Stimulated activated CD8-positive, alpha-beta memory T cell treated with anti-CD3 and anti-CD28 coated beads, Interleukin-4, amount 100 ng/mL, for 1 hour (primary cell): ENCODE results near the gene FLRT1.

ENCODE experiments used
- DNase-seq, 2 donors: peaks; one replicate each; pipeline ENCODE4 v3.0.0-alpha.2; 2020; ENCODE audit warnings: low read depth in 2 of 2, low spot score in 1 of 2

Gene FLRT1

DNA sequence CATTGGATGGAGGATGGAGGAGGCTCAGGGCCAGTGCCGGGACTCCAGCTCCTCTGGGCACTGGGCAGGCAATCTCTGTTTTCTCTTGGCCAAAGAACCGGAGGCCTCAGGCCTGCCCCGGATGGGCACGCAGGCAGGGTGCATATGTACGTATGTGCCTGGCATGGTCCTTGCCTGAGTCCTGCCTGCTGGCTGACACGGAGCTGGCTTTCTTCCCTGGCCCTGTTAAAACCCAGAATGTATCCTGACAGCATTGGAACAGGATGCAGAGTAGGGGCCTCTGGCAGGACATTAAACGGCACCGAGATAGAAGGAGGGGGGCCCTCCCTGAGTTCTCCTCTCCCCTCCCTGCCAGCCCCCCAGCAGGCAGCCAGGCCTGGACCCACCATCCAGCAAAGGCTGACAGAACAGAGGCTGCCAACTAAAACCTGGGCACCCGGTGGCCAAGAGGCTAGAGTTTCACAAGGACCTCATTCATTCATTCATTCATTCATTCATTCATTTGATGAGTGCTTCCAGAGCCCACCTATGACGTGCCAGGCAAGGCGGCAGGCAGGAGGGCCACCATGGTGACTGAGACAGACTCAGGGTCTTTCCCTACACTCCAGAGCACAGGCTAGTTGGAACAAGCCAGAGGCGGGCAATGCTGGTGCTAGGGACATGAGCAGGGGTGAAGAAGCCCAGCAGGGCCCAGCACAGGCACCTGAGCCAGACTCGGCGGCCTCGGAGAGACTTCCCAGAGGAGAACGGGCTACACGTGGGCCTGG lies 28.8 kb downstream of the FLRT1 start:
- DNase-seq: no peak

DNA sequence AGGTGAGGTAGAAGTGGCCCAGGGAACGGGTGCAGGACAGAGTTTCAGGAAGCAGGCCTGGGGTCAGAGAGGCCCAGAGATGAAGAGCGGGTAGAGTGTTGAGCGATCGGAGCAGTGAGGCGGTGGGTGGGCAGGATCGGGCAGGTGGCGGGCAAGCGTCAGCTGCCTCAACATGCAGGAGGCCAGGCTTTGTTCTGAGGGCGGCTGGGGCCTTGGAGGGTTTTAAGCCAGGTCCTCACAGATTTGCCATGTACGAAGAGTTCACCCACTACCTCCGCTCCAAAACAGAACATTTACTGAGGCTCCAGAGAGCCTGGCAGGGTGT lies 29.4 kb downstream of the FLRT1 start:
- no peak for DNase-seq

DNA sequence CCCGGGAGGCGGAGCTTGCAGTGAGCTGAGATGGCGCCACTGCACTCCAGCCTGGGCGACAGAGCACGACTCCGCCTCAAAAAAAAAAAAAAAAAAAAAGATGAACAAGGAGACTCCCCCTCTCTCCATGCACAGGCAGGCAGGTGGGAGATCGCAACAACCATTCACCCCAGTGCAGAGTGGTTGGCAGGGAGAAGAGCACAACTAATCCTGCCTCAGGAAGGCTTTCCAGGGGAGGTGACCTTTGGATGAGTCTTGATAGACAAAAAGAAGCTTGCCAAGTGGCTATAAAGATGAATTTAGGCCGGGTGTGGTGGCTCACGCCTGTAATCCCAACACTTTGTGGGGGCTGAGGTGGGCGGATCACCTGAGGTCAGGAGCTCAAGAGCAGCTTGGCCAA lies 30.0 kb downstream of the FLRT1 start:
- DNase-seq: no peak

DNA sequence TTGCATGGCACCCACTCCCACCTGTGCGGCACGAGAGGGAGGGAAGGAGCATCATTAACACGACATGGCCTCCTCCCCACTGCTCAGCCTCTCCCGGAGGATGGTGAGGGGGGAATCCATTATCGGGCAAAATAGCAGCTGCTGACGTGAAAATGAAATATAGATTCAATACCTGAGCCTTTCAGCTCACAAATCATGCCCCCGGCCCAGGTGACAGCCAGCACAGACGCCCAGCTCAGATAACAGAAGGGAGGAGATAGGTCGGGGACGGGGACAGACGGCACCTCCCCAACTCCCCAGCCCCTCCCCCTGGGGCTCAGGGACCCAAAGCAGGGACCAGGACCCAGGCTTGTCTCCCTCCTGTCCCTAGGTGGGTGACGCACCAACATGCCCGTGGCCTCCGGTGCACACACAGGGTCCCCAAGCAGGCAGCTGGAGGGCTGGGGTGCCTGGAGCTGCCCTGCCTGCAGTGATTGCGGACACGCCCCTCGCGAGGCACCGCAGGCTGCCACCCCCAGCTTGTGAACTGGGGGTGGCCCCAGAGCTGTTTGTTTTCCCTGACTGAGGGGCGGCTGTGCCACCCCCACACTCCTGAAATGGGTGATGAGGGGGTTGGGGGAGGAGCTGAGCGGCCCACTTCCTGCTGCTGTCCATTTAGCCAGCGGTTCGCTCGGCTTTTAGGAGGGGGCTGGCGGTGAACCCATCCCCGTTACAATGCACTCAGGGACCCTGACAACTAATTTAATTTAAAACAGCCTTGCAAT lies 31.7 kb downstream of the FLRT1 start:
- DNase-seq: no peak

DNA sequence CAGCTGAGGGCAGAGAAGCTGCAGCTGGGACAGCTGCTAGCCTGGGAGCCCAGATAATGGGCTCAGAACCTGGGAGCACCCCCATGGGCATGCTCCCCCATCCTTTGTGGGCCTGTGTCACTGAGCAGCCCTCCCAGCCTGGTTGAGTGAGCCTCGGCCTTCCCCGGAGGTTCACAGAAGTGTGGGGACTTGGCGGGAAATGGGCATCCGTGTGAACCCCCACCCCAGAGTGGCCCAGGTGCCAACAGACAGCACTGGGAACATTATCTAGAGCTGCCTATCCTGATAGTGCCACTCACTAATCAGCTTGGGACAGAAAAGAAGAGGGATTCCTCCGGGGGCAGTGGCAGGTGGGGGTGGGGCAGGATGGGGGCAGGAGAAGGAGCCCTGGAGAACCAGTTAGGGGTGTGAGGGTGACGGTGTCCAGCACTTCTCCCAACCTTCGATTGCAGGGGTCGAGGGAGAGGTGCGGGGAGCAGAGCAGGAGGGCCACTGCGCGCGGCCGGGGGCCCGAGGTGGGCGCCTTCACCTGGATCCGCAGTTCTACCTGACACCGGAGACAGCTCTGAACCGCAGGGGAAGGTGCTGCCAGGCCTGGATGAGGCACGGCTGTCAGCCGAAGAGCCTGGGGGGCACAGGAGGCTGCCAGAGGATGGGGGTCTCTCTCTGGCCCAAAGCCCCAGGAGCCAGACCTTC lies 33.1 kb downstream of the FLRT1 start:
- no peak for DNase-seq

DNA sequence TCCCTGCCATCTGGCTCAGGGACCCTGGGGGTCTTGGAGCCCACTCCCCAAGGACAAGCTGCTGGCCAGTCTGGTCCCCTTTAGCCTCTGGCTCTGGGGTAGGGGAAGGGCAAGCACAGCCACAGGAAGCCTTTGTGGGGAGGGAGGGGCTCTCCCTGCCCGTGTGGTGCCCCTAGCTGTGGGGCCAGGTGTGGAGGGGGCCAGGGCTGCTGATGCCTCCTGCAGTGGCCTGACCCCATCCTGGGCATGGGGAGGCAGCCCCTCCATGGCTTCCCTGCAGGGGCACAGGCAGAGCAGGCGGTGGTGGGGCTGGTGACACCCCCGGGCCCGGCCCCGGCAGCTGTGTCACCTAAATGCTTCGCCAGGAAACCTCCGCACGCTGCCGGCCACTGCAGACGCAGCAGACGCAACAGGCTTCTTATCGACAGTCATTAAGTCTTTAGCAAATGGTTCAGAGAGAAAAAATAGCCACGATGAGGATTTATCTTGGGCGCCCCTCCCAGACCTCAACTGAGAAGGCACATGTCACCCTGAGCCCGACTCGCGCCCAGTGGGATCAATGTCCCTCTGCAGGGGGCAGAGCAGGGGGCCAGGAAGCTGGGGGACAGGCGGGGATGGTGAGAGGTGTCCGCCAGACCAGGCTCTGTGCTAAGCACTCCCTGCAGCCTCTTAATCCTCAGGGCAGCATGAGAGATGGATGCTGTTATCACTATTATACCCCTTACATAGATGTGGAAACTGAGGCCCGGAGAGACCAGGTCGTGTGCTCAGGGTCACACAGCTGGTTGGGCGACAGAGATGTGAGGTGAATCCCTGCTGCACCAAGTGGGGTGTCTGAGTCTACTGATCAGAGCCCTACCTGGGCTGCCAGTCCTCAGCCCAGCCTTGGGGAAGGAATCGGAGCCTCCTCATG lies 33.9 kb downstream of the FLRT1 start:
- no peak for DNase-seq

DNA sequence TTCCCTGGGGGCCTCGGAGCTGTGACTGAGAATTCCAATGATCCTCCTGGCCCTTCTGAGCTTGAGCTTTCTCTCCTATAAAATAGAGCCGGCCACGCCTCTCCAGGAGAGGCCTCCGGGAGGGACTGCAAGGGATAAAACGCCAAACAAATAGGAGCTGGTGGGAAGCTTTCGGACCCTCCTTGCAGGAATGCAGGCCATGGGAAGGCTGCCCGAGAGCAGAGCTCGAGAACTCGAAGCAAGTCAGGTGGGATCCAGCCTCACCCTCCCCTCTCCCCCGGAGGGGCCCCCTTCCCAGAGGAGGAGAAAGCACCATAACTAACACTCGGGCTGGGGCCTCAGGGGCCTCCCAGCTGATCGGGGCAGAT lies 34.6 kb downstream of the FLRT1 start:
- no peak for DNase-seq

DNA sequence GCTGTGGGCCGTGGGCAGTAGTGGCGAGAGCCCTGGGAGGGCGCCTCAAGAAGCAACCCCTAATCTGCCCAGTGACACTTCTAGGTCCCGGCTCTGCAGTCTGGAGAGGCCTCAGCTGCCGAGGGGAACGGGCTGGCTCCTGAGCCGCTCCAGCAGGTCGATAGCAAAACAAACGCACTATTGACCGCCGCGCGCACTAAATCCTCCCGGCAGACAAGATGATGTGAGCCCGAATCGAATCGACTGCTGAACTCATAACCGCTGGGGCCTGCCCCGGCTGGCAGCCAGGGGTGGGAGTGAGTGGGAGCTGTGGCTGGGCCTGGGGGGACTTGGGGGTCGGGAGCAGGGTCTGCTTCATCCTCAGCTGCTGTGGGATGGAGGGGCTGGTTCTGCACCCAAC lies 36.1 kb downstream of the FLRT1 start:
- DNase-seq: no peak

DNA sequence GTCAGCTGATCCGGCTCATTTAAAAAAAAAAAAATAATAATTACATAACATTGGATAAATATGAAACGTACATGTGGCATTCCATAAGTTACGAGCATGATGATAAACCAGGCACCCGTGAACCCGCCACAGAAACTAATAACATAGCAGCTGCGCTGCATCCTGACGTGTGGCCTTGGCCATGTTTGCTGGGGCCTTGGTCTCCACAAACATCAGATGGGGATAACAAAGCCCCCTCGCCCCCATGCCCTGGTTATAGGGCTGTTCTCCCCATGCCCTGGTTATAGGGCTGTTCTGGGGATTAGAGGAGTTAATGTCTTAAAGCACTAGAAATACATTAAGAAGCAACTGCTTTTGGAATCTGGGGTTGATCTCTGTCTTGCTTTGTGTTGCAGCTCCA lies 36.7 kb downstream of the FLRT1 start:
- DNase-seq: no peak

DNA sequence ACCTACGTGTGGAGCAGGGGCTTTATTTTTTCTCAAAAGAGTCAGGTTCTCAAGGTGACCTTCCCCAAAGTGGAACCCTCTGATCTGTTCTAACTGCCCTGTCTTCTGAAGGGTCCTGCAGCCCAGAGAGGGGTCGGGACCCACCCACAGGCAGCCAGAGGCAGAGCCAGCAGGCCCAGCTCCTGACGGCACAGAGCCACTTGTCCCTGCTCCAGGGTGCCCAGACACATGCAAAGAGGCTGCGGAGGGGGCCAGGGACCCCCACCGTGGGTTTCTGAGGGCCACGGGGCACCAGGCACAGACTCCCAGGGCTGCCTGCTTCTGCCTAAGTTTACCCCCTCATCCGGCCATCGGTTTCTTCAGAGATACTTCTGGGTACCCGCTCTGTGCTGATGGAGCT lies 37.1 kb downstream of the FLRT1 start:
- DNase-seq: no peak

DNA sequence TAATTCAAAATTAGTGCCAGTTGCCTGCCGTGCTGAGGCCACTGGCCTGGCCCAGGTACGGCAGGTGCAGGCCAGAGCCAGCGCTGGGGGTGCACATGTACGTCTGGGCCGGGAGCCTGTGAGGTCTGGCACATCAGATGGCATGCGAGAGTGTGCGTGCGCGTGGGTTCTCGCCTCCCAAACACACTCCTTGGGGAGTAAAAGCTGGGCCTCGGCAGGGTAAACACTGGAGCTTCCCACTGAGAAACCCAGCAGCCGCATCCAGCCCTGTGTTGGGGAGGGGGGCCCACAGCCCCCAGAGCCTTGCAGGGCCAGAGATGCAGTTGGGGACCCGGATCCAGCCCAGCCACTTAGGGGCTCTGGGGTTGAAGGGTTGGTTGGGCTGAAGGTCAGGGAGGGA lies 37.8 kb downstream of the FLRT1 start:
- DNase-seq: no peak

DNA sequence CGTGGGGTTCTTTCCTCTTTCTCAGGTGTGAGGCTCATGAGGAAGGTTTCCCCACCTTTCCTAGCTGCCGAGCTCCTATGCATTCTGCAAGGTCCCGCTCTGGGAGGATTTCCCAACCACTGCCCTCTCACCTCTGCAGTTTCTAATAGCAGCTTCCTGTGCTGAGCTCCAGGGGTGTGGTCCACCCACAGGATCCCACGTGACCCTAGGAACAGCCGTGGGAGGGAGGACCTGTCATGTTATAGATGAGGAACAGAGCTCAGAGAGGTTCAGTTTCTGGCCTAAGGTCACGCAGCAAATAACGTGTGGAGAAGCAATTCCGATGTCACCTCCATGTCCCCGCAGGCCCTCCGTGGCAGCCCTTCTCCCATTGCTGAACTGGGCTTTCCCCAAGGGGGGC lies 38.5 kb downstream of the FLRT1 start:
- no peak for DNase-seq

DNA sequence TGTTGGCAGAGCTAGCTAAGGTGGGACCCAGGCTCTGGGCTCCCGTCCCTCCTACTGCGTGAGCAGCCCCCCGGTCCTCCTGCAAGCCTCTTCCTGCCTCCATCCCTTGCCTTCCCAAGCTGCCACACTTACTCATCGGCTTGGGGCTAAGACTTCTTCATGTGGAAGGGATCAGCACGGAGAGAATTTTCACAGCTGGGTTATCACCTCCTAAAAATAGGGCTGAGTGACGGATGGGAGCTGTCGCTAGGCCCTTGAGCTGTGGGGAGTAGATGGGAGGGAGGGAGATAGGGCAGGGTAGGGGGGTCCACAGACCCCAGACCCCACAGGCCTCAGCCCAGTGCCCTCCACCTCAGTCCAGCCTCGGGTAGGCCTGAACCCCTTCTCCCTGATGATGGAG lies 41.0 kb downstream of the FLRT1 start:
- no peak for DNase-seq

DNA sequence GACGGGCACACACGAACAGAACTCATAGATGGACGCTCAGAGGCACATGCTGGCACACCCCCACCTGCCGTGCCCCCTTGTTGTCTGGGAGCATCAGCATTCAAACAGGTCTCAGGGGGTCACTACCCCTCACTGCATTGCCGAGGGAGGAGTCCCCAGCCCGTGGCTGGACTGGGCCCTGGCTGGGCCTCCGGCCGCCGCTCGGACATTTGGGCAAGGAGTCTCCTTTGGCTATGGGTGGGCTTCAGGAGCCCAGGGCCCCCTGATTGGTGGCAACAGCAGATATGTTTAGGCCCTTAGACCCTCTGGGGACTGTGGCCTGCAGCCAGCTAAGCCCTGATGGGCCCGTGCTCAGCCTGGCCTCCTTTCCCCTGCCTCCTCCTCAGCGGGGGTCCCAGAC lies 41.9 kb downstream of the FLRT1 start:
- DNase-seq: no peak

DNA sequence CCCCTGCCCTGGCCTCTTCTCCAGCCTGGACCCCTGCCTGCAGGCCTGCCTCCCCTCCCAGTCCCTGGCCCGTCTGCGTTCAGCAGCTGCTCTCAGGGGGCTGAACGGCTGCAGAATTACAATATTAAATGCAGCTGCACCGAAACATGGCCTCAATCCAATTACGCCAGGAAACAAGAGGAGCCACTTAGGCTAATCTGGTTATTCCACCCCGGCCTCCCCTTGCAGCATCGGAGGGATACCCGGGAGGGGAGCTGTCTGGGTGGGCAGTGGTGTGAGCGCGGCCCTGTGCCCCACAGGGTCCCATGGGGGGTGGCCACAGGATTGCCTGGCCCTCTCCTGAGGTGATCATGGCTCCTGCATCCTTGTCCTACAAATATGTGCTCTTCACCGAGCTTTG lies 42.6 kb downstream of the FLRT1 start:
- DNase-seq: no peak

DNA sequence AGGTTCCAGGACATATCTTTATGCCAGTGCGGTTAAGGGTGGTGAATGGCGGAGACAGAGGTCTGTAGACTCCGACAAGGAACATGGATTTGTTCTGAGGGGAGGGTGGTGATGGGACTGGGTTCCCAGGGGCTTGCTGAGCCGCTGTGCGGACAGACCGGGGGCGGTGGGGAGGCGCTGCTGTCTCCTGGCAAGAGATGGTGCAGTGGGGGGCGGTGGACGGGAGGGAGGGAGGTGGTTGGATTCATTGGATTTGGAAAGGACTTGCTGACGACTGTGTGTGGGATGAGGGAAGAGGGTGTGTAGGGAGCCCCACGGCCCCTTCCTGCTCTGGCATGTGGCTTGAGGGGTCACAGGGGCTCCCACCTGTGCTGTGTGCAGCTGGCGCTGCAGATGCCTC lies 43.2 kb downstream of the FLRT1 start:
- DNase-seq: no peak

DNA sequence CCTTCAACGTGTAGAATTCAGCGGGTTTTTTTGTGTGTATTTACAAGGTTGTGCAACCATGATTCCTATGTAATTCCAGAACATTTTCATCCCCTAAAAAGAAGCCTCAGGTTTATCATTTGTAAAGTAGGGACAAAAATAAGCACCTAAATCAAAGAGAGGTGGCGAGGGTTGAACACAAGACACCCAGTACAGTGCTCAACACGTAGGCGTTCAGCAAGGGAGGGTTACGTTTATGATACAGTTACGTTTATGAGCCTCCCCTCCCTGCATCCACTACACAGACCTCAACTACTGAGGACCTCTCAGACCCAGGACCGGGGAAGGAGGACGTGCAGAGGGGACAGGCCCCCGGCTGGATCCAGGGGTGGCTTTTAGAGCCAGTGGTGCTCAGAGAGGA lies 44.7 kb downstream of the FLRT1 start:
- DNase-seq: no peak

DNA sequence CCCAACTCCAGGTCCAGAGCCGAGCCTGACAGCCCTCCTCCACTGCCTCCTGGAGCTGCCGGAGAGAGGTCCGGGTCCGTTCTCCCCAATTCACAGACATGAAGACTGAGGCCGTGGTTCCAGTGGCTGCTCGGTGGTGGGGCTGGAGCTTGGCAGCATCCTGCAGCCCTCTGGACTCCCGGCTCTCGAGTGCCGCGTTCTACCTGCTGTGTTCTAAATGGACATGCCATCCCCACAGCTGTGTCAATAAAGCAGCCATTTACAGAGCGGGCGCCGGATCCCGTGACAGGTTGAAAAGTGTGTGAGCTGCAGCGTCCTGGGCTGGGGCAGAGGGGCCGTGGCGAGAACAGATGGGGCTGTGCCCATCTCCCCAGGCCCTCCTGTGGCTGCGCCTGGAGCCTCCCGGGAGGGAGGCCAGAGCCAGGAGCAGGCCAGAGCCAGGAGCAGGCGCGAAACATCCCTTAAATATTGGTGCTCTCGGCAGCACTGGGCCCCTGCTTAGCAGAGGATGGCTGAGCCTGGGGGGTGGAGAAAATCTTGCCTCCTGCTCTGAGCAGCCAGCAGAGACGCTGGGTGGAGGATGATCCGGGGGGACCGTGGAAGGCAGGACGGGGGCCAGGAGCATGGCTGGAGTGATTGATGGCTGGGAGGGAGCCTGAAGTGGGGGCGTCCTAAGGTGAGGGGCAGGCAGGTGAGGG lies 46.2 kb downstream of the FLRT1 start:
- DNase-seq: no peak

DNA sequence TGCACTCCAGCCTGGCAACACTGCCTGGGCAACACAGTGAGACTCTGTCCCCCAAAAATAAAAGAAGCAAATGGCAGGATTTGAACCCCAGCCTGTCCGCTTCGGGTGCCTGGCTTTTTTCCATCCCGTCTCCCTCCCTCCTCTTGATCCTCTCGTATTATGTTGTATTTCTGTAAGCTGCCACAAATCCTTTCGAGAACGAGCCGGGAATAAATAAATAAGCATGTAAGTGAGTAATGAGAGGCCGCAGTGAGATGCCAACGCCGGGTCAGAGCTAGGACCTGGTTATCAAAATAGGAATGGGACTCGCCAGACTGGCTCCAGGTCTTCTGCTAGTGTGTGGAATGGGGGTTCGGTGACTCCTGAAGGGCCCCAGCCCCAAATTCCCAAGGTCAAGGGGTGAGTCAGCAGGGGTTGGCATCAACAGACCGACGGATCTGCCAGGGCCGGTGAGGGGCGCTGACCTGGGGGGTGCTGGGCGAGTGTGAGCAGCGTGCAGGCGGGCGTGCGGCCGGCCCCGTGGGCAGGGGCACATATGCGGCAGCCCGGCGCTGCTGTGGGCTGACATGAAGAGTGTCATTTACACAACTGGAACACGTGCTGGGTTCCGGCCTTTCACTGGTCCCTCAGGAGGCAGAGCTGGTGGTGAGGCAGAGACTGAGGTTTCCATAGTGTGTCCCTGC lies 47.8 kb downstream of the FLRT1 start:
- no peak for DNase-seq
